IMR-90 (cell line): ENCODE results near the gene UBAC1.

Source experiments
- USF2 ChIP-seq: fragments of 150-350 bp; IDR thresholded peaks from 2 replicates; pipeline ENCODE4 v1.6.1; 2017; ENCODE audit warnings: mild to moderate bottlenecking, antibody characterized with exemption, low read length, low read depth
- TF ChIP-seq, protein P1 (sequence below): conservative IDR thresholded peaks from 2 replicates; pipeline ENCODE4 v1.5.1; 2012; ENCODE audit warnings: mild to moderate bottlenecking, low read depth, low read length, improper control_type of control experiment

DNA sequence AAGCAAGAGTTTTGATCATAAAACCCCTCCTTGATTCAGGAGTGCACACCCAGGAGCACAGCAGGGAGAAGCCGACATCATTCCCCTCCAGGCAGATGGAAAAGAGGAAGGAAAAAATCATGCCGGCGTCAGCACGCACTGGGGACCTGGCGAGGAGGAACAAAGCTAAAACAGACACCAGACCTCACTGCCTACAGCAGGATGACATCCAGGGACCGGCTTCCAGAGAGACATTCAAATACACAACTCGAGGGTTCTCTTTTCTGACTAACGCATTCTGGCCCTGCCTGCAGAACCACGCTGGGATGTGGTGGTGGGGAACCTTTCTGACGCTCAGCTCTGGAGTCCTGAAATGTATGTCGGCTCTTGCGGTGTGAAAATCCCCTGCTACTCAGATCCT is 2.7 kb downstream of the UBAC1 start:
- TF ChIP-seq USF2 = no peak
- TF ChIP-seq, protein P1, sequence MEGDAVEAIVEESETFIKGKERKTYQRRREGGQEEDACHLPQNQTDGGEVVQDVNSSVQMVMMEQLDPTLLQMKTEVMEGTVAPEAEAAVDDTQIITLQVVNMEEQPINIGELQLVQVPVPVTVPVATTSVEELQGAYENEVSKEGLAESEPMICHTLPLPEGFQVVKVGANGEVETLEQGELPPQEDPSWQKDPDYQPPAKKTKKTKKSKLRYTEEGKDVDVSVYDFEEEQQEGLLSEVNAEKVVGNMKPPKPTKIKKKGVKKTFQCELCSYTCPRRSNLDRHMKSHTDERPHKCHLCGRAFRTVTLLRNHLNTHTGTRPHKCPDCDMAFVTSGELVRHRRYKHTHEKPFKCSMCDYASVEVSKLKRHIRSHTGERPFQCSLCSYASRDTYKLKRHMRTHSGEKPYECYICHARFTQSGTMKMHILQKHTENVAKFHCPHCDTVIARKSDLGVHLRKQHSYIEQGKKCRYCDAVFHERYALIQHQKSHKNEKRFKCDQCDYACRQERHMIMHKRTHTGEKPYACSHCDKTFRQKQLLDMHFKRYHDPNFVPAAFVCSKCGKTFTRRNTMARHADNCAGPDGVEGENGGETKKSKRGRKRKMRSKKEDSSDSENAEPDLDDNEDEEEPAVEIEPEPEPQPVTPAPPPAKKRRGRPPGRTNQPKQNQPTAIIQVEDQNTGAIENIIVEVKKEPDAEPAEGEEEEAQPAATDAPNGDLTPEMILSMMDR = no peak
